OCI-LY7 (cell line): Measurements from ENCODE around the gene KRT81. TPM values are rescaled to one million over a fixed set of nuclear protein-coding genes. Genes with fewer than 3 reads are reported as not detected.
A peak's percentile ranks its signal among the peaks of the same experiment; 100 is the strongest.

Experiments used
- BruUV-seq: library from RNA; stranded (reverse); fragments of 400-500 nt; replicated peaks from 2 replicates; lab custom pipeline; 2021; lab: Mats Ljungman, UMichigan
- CTCF ChIA-PET: fragments of 300-600 bp; sonication (Branson Sonifier 250); formaldehyde crosslinking; loops from one replicate; lab custom pipeline; 2022; ENCODE audit warnings: antibody characterized with exemption; ENCODE audit not compliant: unreplicated experiment; lab: Charles Lee
- POLR2A ChIA-PET: fragments of 300-600 bp; sonication (Branson Sonifier 250); formaldehyde crosslinking; loops from one replicate; lab custom pipeline; 2022; ENCODE audit warnings: antibody characterized with exemption; lab: Charles Lee
- DNase-seq: peaks from one replicate; pipeline ENCODE4 v3.0.0-alpha.2; 2015; ENCODE audit warnings: low spot score
- H2AFZ ChIP-seq: fragments of 200-600 bp; sonication (generic), shearing (Covaris generic); 2 replicates; pipeline ENCODE4 v1.6.1; 2014; ENCODE audit warnings: mild to moderate bottlenecking, antibody characterized with exemption, low read length, moderate library complexity
- H3K27ac ChIP-seq: fragments of 200-600 bp; sonication (generic); 2 replicates; pipeline ENCODE4 v1.5.1; 2014; ENCODE audit warnings: mixed run types, low read depth, mild to moderate bottlenecking, moderate library complexity, low read length, inconsistent platforms; ENCODE audit not compliant: poor library complexity, severe bottlenecking
- H3K36me3 ChIP-seq: fragments of 200-600 bp; sonication (generic); 2 replicates; pipeline ENCODE4 v1.6.1; 2014; ENCODE audit warnings: mild to moderate bottlenecking, antibody characterized with exemption, low read length, moderate library complexity, mixed read lengths; ENCODE audit not compliant: insufficient read depth
- H3K4me1 ChIP-seq: fragments of 200-600 bp; sonication (generic); 2 replicates; pipeline ENCODE4 v1.5.1; 2014; ENCODE audit warnings: mild to moderate bottlenecking, low read length; ENCODE audit not compliant: insufficient read depth, poor library complexity, severe bottlenecking
- H3K4me2 ChIP-seq: fragments of 200-600 bp; sonication (generic); 2 replicates; pipeline ENCODE4 v1.6.1; 2014; ENCODE audit warnings: mild to moderate bottlenecking, low read length
- H3K4me3 ChIP-seq: fragments of 200-600 bp; sonication (generic); 2 replicates; pipeline ENCODE4 v1.5.1; 2014; ENCODE audit warnings: mild to moderate bottlenecking, low read depth, low read length; ENCODE audit not compliant: poor library complexity, severe bottlenecking
- H3K79me2 ChIP-seq: fragments of 200-600 bp; sonication (generic); 2 replicates; pipeline ENCODE4 v1.6.1; 2016; ENCODE audit warnings: low read depth, mild to moderate bottlenecking, low read length, moderate library complexity, mixed read lengths; ENCODE audit not compliant: insufficient read depth
- H3K9me2 ChIP-seq: fragments of 200-600 bp; sonication (generic); 2 replicates; pipeline ENCODE4 v1.6.1; 2016; ENCODE audit warnings: mild to moderate bottlenecking, low read length, mixed read lengths; ENCODE audit not compliant: insufficient read depth
- H3K9me3 ChIP-seq: fragments of 200-600 bp; sonication (generic); 2 replicates; pipeline ENCODE4 v1.6.1; 2014; ENCODE audit warnings: mild to moderate bottlenecking, mixed run types, low read length, mixed read lengths
- H4K20me1 ChIP-seq: fragments of 200-600 bp; sonication (generic); 2 replicates; pipeline ENCODE4 v1.6.1; 2014; ENCODE audit warnings: mild to moderate bottlenecking, antibody characterized with exemption, low read length, moderate library complexity, mixed read lengths; ENCODE audit not compliant: insufficient read depth
- CTCF ChIP-seq: fragments of 200-600 bp; sonication (generic); conservative IDR thresholded peaks from 2 replicates; pipeline ENCODE4 v1.5.1; 2014; ENCODE audit warnings: mild to moderate bottlenecking, antibody characterized with exemption, low read length, moderate library complexity, mixed read lengths
- EZH2phosphoT487 ChIP-seq: fragments of 200-600 bp; sonication (generic); IDR thresholded peaks from 2 replicates; pipeline ENCODE4 v1.6.1; 2018; ENCODE audit warnings: low read depth, borderline replicate concordance, mild to moderate bottlenecking, mixed run types, antibody characterized with exemption, low read length, moderate library complexity, mixed read lengths
- intact Hi-C: fragments of 100-400 bp; cut with micrococcal nuclease; formaldehyde crosslinking; loops from one replicate; pipeline ENCODE4 v1.10.0; 2022; ENCODE audit not compliant: unreplicated experiment
- total RNA-seq, 2 experiments: library from RNA; depleted of rRNA in 1 of 2; stranded (reverse); fragments of >200 nt in 1 of 2; shearing (Covaris generic) in 1 of 2; gene quantifications; 2 replicates each; pipeline ENCODE4 v1.2.3, GENCODE V29; 2014 to 2022

KRT81 gene
- total RNA-seq, 2 experiments from 2014 or later = not detected

- BruUV-seq = no TSS peak
- POLR2A ChIA-PET = no interaction called here
- peak; percentile 14 for DNase-seq
- H3K9me3 ChIP-seq = no peaks in the 10 kb centered on the region
- TF ChIP-seq EZH2phosphoT487 = no peak
- no peak for TF ChIP-seq CTCF
- no peaks in the 10 kb centered on the region for H3K9me2 ChIP-seq
- H2AFZ ChIP-seq = no peak overlapping the region
- H3K4me3 ChIP-seq = no peak overlapping the region
- intact Hi-C loops = no loop called here
- no peaks in the 10 kb centered on the region for H4K20me1 ChIP-seq
- no peaks in the 10 kb centered on the region for H3K79me2 ChIP-seq
- H3K4me2 ChIP-seq = no peak overlapping the region
- no peaks in the 10 kb centered on the region for H3K36me3 ChIP-seq
- CTCF ChIA-PET = interaction anchor here (0.6 to 1.1 kb wide), 2 partner anchors 94 to 920 kb away, joined by 3 read pairs; no protein-coding TSS in a partner anchor
- H3K27ac ChIP-seq = no peak overlapping the region
- H3K4me1 ChIP-seq = no peaks in the 10 kb centered on the region
Measured at GRCh38 chr12:52319097-52319496, 27.8 kb upstream of the KRT81 start.

- Histone ChIP-seq H3K9me3 (no peaks in the 10 kb centered on the region), H2AFZ (no peak overlapping the region), H3K4me1 (no peaks in the 10 kb centered on the region), H4K20me1 (no peaks in the 10 kb centered on the region), H3K9me2 (no peaks in the 10 kb centered on the region), H3K27ac (no peak overlapping the region), H3K79me2 (no peaks in the 10 kb centered on the region), H3K4me2 (no peak overlapping the region), H3K36me3 (no peaks in the 10 kb centered on the region), H3K4me3 (no peak overlapping the region)
- POLR2A ChIA-PET = no interaction called here
- BruUV-seq = no TSS peak
- intact Hi-C loops = no loop called here
- no peak for DNase-seq
- CTCF ChIA-PET = interaction anchor here (1.1 kb wide), 1 partner anchor 93 kb away, joined by 3 read pairs; no protein-coding TSS in a partner anchor
- TF ChIP-seq CTCF (no peak), EZH2phosphoT487 (no peak)
Measured at GRCh38 chr12:52318241-52318990, 27.1 kb upstream of the KRT81 start.

GRCh38 chr12:52317468-52318052 is 26.2 kb upstream of the KRT81 start:
- Histone ChIP-seq H3K9me2 (no peaks in the 10 kb centered on the region), H4K20me1 (no peaks in the 10 kb centered on the region), H3K79me2 (no peaks in the 10 kb centered on the region), H3K4me3 (no peak overlapping the region), H3K36me3 (no peaks in the 10 kb centered on the region), H2AFZ (no peak overlapping the region), H3K27ac (no peak overlapping the region), H3K4me1 (no peaks in the 10 kb centered on the region), H3K9me3 (no peaks in the 10 kb centered on the region), H3K4me2 (no peak overlapping the region)
- TF ChIP-seq CTCF (no peak), EZH2phosphoT487 (no peak)
- ChIA-PET POLR2A (no interaction called here), CTCF (no interaction called here)
- no peak for DNase-seq
- intact Hi-C loops = no loop called here
- BruUV-seq = no TSS peak
